VCaP (cell line): ENCODE data around the gene ZNF804B.
"Not testable (repeated sequence)": the region's sequence is repeated elsewhere in the genome, so short reads cannot be mapped to it uniquely, and the experiment has no call there.

Experiments used
- H3K27ac ChIP-seq: fragments of 450-650 bp; 2 replicates; pipeline ENCODE4 v1.5.1; 2017
- CTCF ChIP-seq: fragments of 450-650 bp; conservative IDR thresholded peaks from 2 replicates; pipeline ENCODE4 v1.5.1; 2017; ENCODE audit warnings: mild to moderate bottlenecking, moderate library complexity

ZNF804B gene

GRCh38 chr7:89165421-89165820, 405.9 kb downstream of the ZNF804B start:
- no peak overlapping the region for H3K27ac ChIP-seq
- TF ChIP-seq CTCF, result no peak

GRCh38 chr7:89170628-89171027, 411.1 kb downstream of the ZNF804B start:
- H3K27ac ChIP-seq, result no peak overlapping the region
- TF ChIP-seq CTCF, result no peak

GRCh38 chr7:89182116-89182515, 422.6 kb downstream of the ZNF804B start:
- TF ChIP-seq CTCF, result no peak
- H3K27ac ChIP-seq, result no peak overlapping the region

GRCh38 chr7:89183712-89184111, 424.2 kb downstream of the ZNF804B start:
- no peak for TF ChIP-seq CTCF
- no peak overlapping the region for H3K27ac ChIP-seq

GRCh38 chr7:89200758-89201157, 441.3 kb downstream of the ZNF804B start:
- no peak for TF ChIP-seq CTCF
- no peak overlapping the region for H3K27ac ChIP-seq

- H3K27ac ChIP-seq, result no peak overlapping the region
- no peak for TF ChIP-seq CTCF
These were observed 464.4 kb downstream of the ZNF804B start for GRCh38 chr7:89223900-89224395.

- H3K27ac ChIP-seq, result not testable (repeated sequence)
These were observed 469.2 kb downstream of the ZNF804B start for GRCh38 chr7:89228688-89229171.

- no peak for TF ChIP-seq CTCF
These were observed 478.7 kb downstream of the ZNF804B start for GRCh38 chr7:89238156-89238555.

More at GRCh38 chr7:89238156-89238555, 478.7 kb downstream of the ZNF804B start:
- H3K27ac ChIP-seq, result no peak overlapping the region
